Stomach (tissue), 4 donors: Measurements from ENCODE around the gene OPCML.

ENCODE experiments used
- EP300 ChIP-seq: sonication (generic); formaldehyde crosslinking; IDR thresholded peaks from one replicate; pipeline ENCODE4 v1.6.1; 2017; ENCODE audit warnings: antibody characterized with exemption
- POLR2A ChIP-seq, 4 donors: fragments of 450-650 bp; IDR thresholded peaks; one replicate each; pipeline ENCODE4 v1.6.1; 2016; ENCODE audit warnings: antibody characterized with exemption in 4 of 4, control low read depth in 2 of 4, mild to moderate bottlenecking in 1 of 4, moderate library complexity in 1 of 4
- POLR2AphosphoS5 ChIP-seq, 3 donors: sonication (generic); formaldehyde crosslinking; IDR thresholded peaks; one replicate each; pipeline ENCODE4 v1.6.1; 2016; ENCODE audit warnings: antibody characterized with exemption in 3 of 3
- TF ChIP-seq, protein P1 (sequence below), 7 experiments: fragments of 450-650 bp in 4 of 7; fragments of 200-600 bp in 3 of 7; sonication (generic) in 3 of 7; IDR thresholded peaks; one replicate each; pipeline ENCODE4 v1.5.1; 2016 to 2019; ENCODE audit warnings: antibody characterized with exemption in 7 of 7, control low read depth in 2 of 7, mild to moderate bottlenecking in 1 of 7

DNA sequence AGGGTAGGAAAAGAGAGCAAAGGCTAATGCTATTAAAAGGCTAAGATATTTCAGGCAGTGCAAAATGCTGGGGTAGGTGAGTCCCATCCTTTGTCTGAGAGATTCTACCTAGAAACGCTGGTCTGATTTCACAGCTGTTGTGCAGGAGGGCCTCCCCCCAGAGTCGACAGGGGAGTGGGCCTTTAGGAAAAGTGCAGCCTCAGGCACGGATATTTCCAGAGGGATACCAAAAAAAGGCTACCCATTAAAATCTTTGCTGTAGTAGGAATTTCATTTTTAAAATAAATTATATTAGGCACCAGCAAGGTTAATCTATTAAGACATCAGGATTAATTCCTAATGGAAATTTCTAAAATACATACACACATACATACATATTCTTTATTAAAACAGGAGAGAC, 280.5 kb downstream of the OPCML start:
- TF ChIP-seq POLR2A (IDR thresholded peaks at IDR 0.05): no peak
- TF ChIP-seq POLR2AphosphoS5 (IDR thresholded peaks at IDR 0.05): no peak
- TF ChIP-seq, protein P1, sequence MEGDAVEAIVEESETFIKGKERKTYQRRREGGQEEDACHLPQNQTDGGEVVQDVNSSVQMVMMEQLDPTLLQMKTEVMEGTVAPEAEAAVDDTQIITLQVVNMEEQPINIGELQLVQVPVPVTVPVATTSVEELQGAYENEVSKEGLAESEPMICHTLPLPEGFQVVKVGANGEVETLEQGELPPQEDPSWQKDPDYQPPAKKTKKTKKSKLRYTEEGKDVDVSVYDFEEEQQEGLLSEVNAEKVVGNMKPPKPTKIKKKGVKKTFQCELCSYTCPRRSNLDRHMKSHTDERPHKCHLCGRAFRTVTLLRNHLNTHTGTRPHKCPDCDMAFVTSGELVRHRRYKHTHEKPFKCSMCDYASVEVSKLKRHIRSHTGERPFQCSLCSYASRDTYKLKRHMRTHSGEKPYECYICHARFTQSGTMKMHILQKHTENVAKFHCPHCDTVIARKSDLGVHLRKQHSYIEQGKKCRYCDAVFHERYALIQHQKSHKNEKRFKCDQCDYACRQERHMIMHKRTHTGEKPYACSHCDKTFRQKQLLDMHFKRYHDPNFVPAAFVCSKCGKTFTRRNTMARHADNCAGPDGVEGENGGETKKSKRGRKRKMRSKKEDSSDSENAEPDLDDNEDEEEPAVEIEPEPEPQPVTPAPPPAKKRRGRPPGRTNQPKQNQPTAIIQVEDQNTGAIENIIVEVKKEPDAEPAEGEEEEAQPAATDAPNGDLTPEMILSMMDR (IDR thresholded peaks at IDR 0.05): no peak
- no peak for TF ChIP-seq EP300
